NCI-H2196 treated with DMSO at 0.1 percent for 48 hours (cell line): ENCODE data around the gene CEP170B.
"Not testable (repeated sequence)": the region's sequence is repeated elsewhere in the genome, so short reads cannot be mapped to it uniquely, and the experiment has no call there.

Experiments used
- DNase-seq: peaks from one replicate; lab custom pipeline; 2025; ENCODE audit not compliant: unreplicated experiment; lab: John Stamatoyannopoulos, UW

CEP170B gene

GRCh38 chr14:104865081-104865630, at the start of gene CEP170B:
Gene CEP170B (plus strand): TSS chr14:104865268. CDS start chr14:104868451, 3,183 bp downstream.
- DNase-seq: no peak

DNA sequence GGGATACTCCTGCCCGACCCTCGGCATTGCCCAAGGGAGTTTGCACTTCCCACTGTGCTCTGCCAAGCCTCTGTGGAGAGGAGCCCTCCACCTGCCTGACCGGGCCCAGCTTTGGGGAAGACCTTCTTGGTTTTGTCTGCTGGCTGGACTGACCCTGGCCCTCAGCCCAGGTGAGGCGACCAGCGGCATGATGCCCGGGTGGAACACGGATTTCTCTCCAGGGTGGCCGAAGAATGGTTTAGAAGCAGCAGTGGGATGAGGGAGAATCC, 48.5 kb upstream of the CEP170B start:
- no peak for DNase-seq

DNA sequence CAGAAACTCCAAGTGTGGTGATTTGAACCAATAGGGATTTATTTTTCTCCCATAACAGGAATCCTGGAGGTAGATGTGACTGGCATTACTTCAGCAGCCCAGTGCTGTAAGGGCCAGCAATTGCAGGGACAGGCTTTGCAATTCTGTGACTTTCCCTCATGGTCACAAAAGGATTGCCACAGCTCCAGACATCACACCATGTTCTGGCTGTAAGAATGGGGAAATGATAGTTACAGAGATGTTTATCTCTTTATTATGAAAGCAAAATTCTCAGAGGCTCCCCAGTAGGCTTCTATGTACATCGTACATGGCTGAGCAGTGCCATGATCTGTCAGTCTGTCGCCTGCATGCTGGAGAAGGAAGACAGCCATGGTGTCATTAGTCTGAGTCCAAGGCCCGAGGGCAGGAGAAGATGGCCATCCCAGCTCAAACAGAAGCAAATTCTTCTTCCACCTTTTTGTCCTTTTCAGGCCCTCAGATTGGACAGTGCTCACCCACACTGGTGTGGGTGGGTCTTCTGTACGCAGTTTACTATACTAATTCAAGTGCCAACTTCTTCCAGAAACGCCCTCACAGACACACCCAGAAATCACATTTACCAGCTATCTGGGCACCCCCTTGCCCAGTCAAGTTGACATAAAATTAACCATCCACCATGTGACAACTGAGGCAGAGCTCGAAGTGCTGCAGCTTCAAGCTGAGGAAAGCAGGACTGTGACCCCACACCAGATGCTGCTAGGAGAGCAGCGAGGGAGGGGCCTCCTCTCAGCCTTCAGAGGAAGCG, 46.9 kb upstream of the CEP170B start:
- no peak for DNase-seq

DNA sequence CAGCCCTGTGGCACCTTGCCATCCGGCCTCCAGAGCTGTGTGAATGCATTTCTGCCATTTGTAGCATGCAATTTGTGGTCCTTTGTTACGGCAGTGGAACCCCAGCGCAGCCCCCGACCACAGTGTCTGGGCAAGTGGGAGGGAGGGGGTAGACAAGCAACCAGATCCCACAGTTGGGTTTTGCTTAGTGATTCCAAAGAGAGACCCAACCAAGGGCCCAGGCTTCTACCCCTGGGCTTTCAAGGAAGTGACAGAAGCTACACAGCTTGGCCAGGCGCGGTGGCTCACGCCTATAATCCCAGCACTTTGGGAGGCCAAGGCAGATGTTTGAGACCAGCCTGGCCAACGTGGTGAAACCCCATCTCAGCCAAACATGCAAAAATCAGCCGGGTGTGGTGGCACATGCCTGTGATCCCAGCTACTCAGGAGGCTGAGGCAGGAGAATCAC, 46.3 kb upstream of the CEP170B start:
- DNase-seq: no peak

GRCh38 chr14:104819361-104819781, 45.7 kb upstream of the CEP170B start:
- DNase-seq: no peak

- no peak for DNase-seq
Observed at GRCh38 chr14:104820669-104821228, 44.3 kb upstream of the CEP170B start.

DNA sequence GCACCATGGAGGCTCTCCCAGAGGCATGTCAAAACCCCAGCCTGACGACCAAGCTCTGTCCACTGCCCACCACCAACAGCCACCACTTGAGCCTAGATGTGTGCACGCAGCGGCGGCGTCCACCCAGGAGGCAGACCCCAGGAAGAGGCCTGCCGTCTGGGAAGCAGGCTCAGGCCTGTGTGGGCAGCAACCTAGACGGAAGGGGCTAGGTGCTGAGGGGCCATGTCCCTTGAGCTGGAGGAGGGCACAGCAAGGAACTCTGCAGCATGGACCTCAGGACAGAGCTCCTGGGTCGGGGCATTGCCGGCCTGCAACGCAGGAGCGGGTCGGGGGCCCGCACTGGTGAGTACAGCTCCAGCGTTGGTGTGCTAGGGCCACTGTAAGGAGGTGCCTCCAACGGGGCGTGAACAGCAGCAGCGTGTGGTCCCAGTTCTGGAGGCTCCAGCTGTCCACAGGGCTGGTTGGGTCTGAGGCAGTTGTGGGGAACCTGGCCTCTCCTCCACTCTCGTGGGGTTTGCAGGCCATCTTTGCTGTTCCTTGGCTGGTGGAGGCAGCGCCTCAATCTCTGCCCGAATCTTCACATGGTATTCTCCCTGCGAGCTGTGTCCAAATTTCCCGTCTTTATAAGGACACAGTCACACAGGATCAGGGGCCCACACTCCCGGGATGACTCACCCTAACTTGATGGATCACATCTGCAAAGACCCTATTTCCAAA, 43.7 kb upstream of the CEP170B start:
- no peak for DNase-seq

DNA sequence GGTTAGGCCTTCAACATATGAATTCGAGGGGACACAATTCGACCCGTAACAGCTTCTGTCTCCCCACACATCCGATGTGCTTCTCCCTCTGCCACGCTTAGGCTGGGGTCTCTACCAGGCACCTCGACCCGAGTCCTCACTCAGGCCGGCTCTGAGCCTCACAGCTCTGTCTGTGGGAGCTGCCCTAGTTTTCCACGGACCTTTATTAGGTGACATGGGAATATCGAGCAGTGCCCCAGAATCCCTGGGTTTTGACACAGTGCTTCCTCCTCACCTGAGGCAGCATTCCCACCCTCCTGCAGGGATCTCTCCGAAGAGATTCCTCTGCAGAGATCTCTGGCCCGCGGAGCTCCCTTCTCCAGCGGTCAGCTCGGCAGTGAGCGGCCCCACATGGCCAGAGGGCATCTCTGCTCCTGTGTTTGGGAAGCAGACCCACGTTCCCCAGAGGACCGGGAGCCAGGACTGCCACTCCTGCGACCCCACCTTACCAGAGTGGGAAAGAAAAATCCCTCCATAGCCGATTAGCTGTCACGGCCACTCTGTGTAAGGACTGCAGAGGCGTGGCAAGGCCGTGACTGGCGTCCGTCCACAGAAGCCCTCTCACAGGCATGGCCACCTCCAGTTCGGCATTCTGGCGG, 43.0 kb upstream of the CEP170B start:
- DNase-seq: no peak

DNA sequence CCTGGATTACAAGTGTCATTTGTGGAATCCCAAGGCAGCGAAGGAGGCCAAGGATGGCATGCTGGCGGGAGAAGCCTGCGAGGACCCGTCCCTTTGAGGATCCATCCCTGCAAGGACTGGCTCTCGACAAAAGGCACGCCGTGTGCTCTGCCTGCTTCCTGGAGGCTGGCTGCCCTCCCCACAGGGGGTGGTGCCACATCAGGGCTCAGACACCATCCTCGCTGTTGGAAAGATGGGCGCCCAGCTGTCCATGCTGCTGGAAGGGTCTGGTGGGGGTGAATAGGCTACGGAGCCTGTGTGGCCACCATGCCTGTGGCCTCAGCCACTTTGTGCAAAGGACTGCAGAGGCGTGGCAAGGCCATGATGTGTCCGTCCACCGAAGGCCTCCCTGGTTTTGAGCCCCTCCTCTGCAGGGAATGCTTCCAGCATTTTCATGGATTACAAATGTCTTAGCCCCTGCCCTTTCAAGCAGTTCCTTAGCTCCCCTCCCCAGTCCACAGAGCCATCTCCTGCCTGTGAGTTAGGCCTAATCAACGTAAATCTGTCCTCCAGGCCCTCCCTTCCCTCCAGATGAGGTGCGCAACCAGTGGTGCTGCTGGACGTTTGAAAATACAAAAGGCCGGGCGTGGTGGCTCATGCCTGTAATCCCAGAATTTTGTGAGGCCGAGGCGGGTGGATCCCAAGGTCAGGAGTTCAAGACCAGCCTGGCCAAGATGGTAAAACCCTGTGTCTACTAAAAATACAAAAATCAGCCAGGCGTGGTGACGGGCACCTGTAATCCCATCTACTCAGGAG, 42.0 kb upstream of the CEP170B start:
- no peak for DNase-seq

DNA sequence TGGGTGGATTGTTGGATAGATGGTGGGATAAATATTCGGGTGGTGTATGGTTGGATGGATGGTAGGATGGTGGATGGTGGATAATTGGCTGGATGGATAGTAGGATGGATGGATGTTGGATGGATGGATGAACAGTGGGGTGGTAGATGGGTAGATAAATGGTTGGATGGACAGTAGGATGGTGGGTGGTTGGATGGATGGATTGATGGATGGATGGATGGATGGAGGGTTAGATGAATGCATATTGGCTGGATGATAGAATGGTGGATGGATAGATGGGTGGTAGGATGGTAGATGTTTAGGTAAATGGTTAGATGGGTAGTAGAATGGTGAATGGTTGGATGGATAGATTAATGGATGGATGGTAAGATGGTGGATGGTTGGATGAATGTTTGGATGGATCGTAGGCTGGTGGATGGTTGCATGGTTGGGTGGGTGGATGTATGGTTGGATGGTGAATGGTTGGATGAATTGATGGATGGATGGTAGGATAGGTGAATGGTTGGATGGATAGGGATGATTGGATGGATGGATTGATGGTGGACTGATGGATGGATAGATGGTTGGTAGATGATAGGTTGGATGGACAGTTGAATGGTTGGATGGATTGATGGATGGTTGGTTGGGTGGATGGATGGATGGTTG, 40.6 kb upstream of the CEP170B start:
- no peak for DNase-seq

DNA sequence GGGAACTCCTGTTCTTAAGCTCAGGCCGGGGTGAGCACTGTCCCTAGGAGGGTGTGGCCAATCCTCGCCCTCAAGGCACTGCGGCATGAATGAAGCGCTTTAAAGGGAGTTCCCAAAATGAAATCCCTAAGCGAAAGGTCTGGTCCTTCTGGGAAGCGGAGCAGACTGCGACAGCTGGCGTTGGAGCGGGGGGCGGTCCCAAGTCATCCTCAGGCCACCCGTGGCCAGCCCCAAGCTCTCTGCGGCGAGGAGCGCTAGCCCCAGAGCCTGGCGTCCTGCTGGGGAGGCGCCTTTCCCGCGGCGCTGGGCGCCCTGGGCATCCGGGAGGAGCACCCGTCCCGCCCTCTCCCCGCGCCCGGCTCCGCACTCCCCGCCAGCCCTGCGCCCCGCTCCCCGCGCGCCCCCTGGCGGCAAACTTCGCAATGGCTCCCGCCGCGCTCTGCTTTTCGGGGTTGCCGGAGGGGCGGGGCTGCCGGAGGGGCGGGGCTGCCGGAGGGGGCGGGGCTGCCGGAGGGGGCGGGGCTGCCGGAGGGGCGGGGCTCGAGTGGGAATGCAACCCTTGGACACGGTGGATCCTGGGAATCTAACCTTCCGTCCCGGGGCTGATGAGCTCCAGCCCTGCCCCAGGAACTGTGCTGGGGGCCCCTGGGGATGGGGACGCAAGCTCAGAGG, 38.7 kb upstream of the CEP170B start:
- no peak for DNase-seq

DNA sequence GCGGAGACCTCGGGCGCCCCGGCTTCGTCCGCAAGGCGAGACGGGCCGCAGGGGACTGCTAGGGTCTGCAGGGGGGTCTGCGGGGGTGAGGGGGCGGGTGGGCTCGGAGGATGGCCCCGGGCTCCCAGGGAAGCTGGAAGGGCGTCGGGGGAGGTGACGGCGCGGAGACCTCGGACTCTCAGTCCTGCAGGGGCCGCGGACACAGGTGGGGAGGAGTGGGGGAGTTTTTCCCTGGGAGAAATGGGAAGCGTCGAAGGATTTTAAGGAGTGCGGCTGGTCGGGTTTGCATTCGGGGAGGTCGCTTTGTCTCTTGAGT, 38.2 kb upstream of the CEP170B start:
- no peak for DNase-seq

- no peak for DNase-seq
Observed at GRCh38 chr14:104827177-104828055, 37.7 kb upstream of the CEP170B start.

- no peak for DNase-seq
Observed at GRCh38 chr14:104830781-104831180, 34.3 kb upstream of the CEP170B start.

- not testable (repeated sequence) for DNase-seq
Observed at GRCh38 chr14:104836171-104836935, 28.7 kb upstream of the CEP170B start.

GRCh38 chr14:104841730-104842129, 23.3 kb upstream of the CEP170B start:
- no peak for DNase-seq

DNA sequence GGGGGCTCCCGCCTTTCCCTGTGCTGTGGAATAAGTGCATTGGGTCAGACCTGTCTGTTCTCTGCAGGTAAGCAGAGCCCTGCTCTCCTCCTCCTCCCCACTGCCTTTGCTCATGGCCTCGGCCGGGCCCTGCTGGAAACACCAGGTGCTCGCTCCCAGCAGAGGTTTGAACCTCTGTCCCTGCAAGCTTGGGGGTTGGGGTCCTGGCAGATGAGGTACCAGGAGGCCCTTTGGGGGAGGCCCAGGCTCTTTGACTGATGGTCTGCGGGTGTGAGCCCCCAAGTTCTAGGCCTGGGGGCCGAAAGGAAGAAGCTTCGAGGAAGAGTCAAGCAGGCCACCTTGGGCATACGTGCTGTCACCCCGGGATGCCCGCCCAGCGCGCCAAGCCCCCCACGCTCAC, 22.1 kb upstream of the CEP170B start:
- DNase-seq: no peak
